Measurements from ENCODE around the gene CDHR5.

The CDHR5 gene

DNA sequence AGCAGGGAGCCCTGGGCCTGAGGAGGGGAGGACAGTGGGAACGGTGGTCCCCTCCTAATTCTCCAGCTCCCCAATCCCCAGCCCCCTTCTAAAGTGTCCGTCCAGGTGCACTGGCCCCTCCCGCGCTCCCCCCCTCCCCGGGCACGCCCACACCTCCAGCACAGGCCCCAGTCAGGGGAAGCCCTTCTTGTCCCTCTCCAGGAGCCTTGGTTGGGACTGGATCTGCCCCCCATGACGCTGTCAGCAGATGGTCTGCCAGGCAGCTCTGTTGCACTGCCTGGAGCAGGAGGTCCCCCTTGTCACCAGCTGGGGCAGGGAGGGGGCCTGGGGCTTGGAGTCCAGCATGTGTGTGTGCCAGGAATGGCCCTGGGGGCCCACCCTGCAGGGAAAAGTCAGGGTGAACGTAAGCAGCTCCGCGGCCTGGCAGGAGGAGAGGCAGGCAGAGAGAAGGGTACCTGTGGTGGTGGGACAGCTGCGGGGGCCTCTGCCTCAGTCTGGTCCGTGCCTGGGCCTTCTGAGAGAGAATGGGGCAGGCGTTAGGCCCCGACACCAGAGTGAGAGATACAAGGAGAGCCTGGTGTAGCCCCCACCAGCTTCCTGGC lies 10.6 kb downstream of the CDHR5 start:
- ChIA-PET CTCF (interaction anchor here (0.6 to 0.9 kb wide), 2 partner anchors 63 to 92 kb away, joined by 3 read pairs; partner anchors contain the start of gene EPS8L2), POLR2A (ENCODE audit: low non-redundant PET) (interaction anchor here (0.5 to 0.8 kb wide), 2 partner anchors 193 to 407 kb away, joined by 3 read pairs; partner anchors contain the start of genes BET1L and RIC8A)
- peak overlapping the region; percentile 88 for H3K27ac ChIP-seq
- peak; percentile 18 for DNase-seq (ENCODE audit: low spot score)
- TF ChIP-seq, protein P1, sequence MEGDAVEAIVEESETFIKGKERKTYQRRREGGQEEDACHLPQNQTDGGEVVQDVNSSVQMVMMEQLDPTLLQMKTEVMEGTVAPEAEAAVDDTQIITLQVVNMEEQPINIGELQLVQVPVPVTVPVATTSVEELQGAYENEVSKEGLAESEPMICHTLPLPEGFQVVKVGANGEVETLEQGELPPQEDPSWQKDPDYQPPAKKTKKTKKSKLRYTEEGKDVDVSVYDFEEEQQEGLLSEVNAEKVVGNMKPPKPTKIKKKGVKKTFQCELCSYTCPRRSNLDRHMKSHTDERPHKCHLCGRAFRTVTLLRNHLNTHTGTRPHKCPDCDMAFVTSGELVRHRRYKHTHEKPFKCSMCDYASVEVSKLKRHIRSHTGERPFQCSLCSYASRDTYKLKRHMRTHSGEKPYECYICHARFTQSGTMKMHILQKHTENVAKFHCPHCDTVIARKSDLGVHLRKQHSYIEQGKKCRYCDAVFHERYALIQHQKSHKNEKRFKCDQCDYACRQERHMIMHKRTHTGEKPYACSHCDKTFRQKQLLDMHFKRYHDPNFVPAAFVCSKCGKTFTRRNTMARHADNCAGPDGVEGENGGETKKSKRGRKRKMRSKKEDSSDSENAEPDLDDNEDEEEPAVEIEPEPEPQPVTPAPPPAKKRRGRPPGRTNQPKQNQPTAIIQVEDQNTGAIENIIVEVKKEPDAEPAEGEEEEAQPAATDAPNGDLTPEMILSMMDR (conservative IDR thresholded peaks at IDR 0.05; ENCODE audit: low read depth) = no peak

DNA sequence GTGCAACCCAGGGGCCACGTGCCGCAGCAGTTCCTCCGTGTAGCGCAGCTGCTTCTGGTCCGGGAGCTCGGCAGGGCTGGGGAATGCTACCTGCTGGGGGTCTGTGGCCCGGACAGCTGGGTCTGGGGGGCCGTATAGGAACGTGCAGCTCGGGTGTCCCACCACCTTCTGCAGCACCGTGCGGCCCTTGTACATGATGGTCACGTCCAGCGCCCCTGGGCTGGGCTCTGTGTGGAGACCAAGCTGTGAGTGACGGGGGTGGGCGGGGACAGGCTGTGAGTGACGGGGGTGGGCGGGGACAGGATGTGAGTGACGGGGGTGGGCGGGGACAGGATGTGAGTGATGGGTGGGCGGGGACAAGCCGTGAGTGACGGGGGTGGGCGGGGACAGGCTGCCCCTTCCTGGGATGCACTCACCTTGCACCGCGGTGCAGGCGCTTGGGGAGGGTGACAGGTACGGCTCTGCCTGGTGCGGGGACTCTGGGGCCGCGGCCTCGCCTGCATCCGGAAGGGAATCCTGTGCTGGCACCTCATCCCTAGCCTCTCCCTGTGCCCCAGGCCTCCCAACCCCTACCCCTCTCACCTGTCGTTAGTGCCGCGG lies 11.3 kb downstream of the CDHR5 start:
- POLR2A ChIA-PET (ENCODE audit: low non-redundant PET) = interaction anchor here (0.5 to 0.8 kb wide), 2 partner anchors 193 to 406 kb away, joined by 3 read pairs; partner anchors contain the start of genes BET1L and RIC8A
- TF ChIP-seq, protein P1 (conservative IDR thresholded peaks at IDR 0.05; ENCODE audit: low read depth) = no peak
- CTCF ChIA-PET = interaction anchor here (0.9 kb wide), 1 partner anchor 93 kb away, joined by 3 read pairs; the partner anchor contains the start of gene EPS8L2
- peak; percentile 82 for DNase-seq (ENCODE audit: low spot score)
- peak overlapping the region; percentile 88 for H3K27ac ChIP-seq

DNA sequence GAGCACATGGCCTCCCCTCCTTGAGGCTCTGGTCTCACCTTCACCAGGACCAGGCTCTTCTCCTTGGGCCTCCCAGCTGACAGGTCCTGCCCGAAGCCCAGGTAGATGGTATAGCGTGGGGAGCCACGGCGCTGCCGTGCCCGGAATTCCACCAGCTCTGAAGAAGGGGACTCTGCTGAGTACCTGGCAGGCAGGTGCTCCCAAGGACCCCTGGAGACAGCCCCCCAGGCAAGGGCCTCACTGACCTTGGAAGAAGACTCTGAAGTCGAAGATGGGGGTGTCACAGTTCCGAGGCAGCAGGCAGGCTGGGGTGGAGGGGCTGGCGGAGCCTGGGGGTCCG lies 11.8 kb downstream of the CDHR5 start:
- peak overlapping the region; percentile 88 for H3K27ac ChIP-seq
- ChIA-PET CTCF (no interaction called here), POLR2A (ENCODE audit: low non-redundant PET) (no interaction called here)
- DNase-seq (ENCODE audit: low spot score) = no peak
- TF ChIP-seq, protein P1 (conservative IDR thresholded peaks at IDR 0.05; ENCODE audit: low read depth) = no peak

DNA sequence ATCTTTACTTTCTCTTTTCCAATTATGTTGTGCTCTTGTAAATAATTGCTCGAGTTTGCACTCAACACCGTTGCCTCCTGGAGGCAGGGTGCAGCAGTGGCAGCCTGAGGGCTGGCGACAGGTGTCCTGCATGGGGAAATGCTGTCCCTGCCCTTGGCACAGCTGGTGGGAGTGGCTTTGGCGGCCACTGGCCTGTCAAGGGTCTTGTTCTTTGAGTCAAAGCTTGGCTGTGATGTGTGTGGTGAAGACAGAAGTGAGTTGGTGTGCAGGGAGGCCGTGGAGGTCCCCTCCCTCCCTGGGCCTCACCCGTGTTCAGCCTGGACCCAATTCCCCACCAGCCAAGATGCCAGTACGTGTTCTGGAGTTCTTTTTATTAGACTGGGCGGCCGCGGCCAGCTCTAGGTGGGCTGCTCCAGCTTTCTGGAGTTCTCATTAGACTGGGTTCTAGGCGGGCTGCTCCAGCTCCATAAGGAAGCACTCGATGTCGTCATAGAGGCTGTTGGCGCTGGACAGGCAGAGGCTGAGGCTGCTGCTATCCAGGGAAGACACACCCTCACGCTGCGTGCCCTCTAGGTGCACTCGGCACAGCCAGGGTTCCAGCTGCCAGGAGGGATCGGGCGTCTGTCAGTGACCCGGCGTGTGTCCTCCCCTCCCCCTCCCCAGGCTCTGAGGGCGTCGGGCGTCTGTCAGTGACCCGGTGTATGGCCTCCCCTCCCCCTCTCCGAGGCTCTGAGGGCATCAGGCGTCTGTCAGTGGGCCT lies 12.4 kb downstream of the CDHR5 start:
- peak overlapping the region; percentile 88 for H3K27ac ChIP-seq
- TF ChIP-seq, protein P1 (conservative IDR thresholded peaks at IDR 0.05; ENCODE audit: low read depth) = no peak
- ChIA-PET POLR2A (ENCODE audit: low non-redundant PET) (no interaction called here), CTCF (interaction anchor here (0.7 kb wide), 1 partner anchor 506 kb away, joined by 3 read pairs; no protein-coding TSS in a partner anchor)
- DNase-seq (ENCODE audit: low spot score) = no peak

DNA sequence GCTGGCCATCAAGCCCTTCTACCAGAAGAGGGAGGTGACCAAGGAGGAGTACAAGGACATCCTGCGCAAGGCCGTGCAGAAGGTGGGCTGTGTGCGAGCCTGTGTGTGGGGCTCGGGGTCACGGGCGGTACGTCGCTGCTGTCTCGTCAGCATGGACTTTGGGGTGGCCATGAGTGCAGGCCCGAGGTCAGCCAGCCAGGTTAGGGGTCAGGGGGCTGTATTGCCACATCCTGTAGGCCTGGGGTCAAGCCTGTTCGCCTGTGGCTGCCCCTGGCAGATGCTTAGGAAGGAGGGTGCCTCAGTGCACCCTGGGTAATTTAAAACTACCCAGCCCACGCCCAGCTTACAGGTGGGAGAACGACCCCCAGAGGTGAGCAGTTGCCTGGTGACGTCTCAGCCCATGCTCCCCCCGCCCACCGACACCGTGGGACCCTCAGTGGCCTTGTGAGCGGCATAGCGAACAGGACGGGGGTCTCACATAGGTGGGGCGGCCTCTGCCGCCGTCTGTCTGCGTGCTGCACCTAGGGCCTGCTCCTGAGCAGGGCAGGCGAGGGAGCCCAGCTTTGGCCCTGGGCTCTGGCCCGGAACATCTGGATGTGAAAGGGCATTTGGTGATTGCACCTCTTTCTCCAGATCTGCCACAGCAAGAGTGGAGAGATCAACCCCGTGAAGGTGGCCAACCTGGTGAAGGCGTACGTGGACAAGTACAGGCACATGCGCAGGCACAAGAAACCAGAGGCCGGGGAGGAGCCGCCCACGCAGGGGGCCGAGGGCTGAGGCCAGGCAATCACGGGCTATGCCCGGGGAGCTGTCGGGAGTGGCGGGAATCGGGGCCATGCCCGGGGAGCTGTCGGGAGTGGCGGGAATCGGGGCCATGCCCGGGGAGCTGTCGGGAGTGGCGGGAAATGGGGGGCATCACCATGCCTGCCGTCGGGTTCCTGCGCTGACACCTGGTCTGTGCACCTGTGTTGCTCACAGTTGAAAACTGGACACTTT lies 13.5 kb downstream of the CDHR5 start:
- POLR2A ChIA-PET (ENCODE audit: low non-redundant PET) = no interaction called here
- CTCF ChIA-PET = interaction anchor here (0.7 kb wide), 1 partner anchor 507 kb away, joined by 3 read pairs; no protein-coding TSS in a partner anchor
- peak overlapping the region; percentile 88 for H3K27ac ChIP-seq

More for the DNA sequence above, 13.5 kb downstream of the CDHR5 start:
- no peak for DNase-seq (ENCODE audit: low spot score)
- TF ChIP-seq, protein P1 (conservative IDR thresholded peaks at IDR 0.05; ENCODE audit: low read depth) = no peak

All from RWPE1 (cell line).